Pulmonary artery endothelial cell (primary cell): ENCODE results near the gene ZYG11B. TPM values are rescaled to one million over a fixed set of nuclear protein-coding genes. Genes with fewer than 3 reads are reported as not detected.
"Not testable (repeated sequence)": the region's sequence is repeated elsewhere in the genome, so short reads cannot be mapped to it uniquely, and the experiment has no call there.

Source experiments
- DNase-seq: peaks from one replicate; pipeline ENCODE4 v3.0.0-alpha.2; 2011; ENCODE audit warnings: low read depth, low spot score
- total RNA-seq: library from RNA; depleted of rRNA; stranded (reverse); fragments of >200 nt; gene quantifications from 2 replicates; pipeline ENCODE4 v1.2.3, GENCODE V29; 2014

Gene ZYG11B
- total RNA-seq, 1 donor from 2014 or later: 32.3 TPM

- peak; percentile 37 for DNase-seq
These were observed 25.6 kb downstream of the ZYG11B start for GRCh38 chr1:52751589-52752483.

- DNase-seq: no peak
These were observed 26.2 kb downstream of the ZYG11B start for GRCh38 chr1:52752484-52752826.

GRCh38 chr1:52753169-52753568 lies 26.9 kb downstream of the ZYG11B start:
- DNase-seq: no peak

GRCh38 chr1:52756020-52756419 lies 29.8 kb downstream of the ZYG11B start:
- DNase-seq: no peak

GRCh38 chr1:52759908-52760307 lies 33.7 kb downstream of the ZYG11B start:
- no peak for DNase-seq

GRCh38 chr1:52767596-52768280 lies 41.5 kb downstream of the ZYG11B start:
- DNase-seq: no peak

GRCh38 chr1:52769346-52770033 lies 43.2 kb downstream of the ZYG11B start:
- no peak for DNase-seq

GRCh38 chr1:52771384-52771783 lies 45.1 kb downstream of the ZYG11B start:
- no peak for DNase-seq

- DNase-seq: no peak
These were observed 59.9 kb downstream of the ZYG11B start for GRCh38 chr1:52786148-52786547.

GRCh38 chr1:52790429-52790828 lies 64.2 kb downstream of the ZYG11B start:
- DNase-seq: not testable (repeated sequence)

- peak; percentile 15 for DNase-seq
These were observed 65.8 kb downstream of the ZYG11B start for GRCh38 chr1:52792036-52792435.

GRCh38 chr1:52793717-52794116 lies 67.5 kb downstream of the ZYG11B start:
- not testable (repeated sequence) for DNase-seq

GRCh38 chr1:52795464-52795863 lies 69.2 kb downstream of the ZYG11B start:
- DNase-seq: no peak

- DNase-seq: no peak
These were observed 72.1 kb downstream of the ZYG11B start for GRCh38 chr1:52798331-52798730.

- no peak for DNase-seq
These were observed 74.8 kb downstream of the ZYG11B start for GRCh38 chr1:52801011-52801410.

GRCh38 chr1:52804083-52804482 lies 77.8 kb downstream of the ZYG11B start:
- DNase-seq: not testable (repeated sequence)

- no peak for DNase-seq
These were observed 88.2 kb downstream of the ZYG11B start for GRCh38 chr1:52814465-52814864.

- not testable (repeated sequence) for DNase-seq
These were observed 94.6 kb downstream of the ZYG11B start for GRCh38 chr1:52820830-52821229.

- DNase-seq: no peak
These were observed 99.6 kb downstream of the ZYG11B start for GRCh38 chr1:52825868-52826267.

- no peak for DNase-seq
These were observed 108.5 kb downstream of the ZYG11B start for GRCh38 chr1:52834798-52835197.

GRCh38 chr1:52836035-52836434 lies 109.8 kb downstream of the ZYG11B start:
- no peak for DNase-seq

GRCh38 chr1:52839175-52839574 lies 112.9 kb downstream of the ZYG11B start:
- DNase-seq: not testable (repeated sequence)
